ENCODE results near the gene PTPRJ. TPM values are rescaled to one million over a fixed set of nuclear protein-coding genes. Genes with fewer than 3 reads are reported as not detected.
"Not testable (repeated sequence)": the region's sequence is repeated elsewhere in the genome, so short reads cannot be mapped to it uniquely, and the experiment has no call there.

The PTPRJ gene
- total and polyA plus RNA-seq, 8 donors = 12.6 to 63.5 (median 16.6) TPM

GRCh38 chr11:48129697-48130395 lies 149.5 kb downstream of the PTPRJ start:
- intact Hi-C loops (cut with DNase I) = no loop called here
- Histone ChIP-seq H3K27me3 (no peaks in the 10 kb centered on the region), H3K4me1 (no peaks in the 10 kb centered on the region), H3K9me3 (no peaks in the 10 kb centered on the region), H3K27ac (no peak overlapping the region), H3K36me3 (peaks cover 0 to 75% of the 10 kb centered on the region in 2 donors), H3K4me3 (no peak overlapping the region)
- no peak for TF ChIP-seq CTCF (IDR thresholded peaks at IDR 0.05)
- DNase-seq = no peak
- no peak for ATAC-seq

- Histone ChIP-seq H3K4me3 (no peak overlapping the region), H3K27me3 (no peaks in the 10 kb centered on the region), H3K27ac (no peak overlapping the region), H3K4me1 (no peaks in the 10 kb centered on the region), H3K9me3 (no peaks in the 10 kb centered on the region), H3K36me3 (peaks cover 0 to 72% of the 10 kb centered on the region in 2 donors)
- intact Hi-C loops (cut with DNase I) = no loop called here
- ATAC-seq (no peak), DNase-seq (no peak)
- TF ChIP-seq CTCF (IDR thresholded peaks at IDR 0.05) = no peak
These were observed 154.0 kb downstream of the PTPRJ start for GRCh38 chr11:48134221-48134922.

GRCh38 chr11:48138222-48138621 lies 157.9 kb downstream of the PTPRJ start:
- intact Hi-C loops (cut with DNase I) = no loop called here
- peaks cover 0 to 69% of the 10 kb centered on the region in 2 donors for H3K36me3 ChIP-seq

GRCh38 chr11:48139896-48140295 lies 159.5 kb downstream of the PTPRJ start:
- H3K4me3 ChIP-seq; H3K27me3 ChIP-seq; ATAC-seq; DNase-seq; H3K9me3 ChIP-seq; intact Hi-C loops (cut with DNase I); H3K27ac ChIP-seq; H3K4me1 ChIP-seq: not testable (repeated sequence)
- H3K36me3 ChIP-seq = peaks cover 0 to 84% of the 10 kb centered on the region in 2 donors

More at GRCh38 chr11:48138222-48138621, 157.9 kb downstream of the PTPRJ start:
- no peaks in the 10 kb centered on the region for H3K9me3 ChIP-seq
- no peak overlapping the region for H3K4me3 ChIP-seq
- H3K27me3 ChIP-seq = no peaks in the 10 kb centered on the region
- no peak for TF ChIP-seq CTCF (IDR thresholded peaks at IDR 0.05)
- no peak overlapping the region for H3K27ac ChIP-seq
- ATAC-seq (no peak), DNase-seq (no peak)
- peaks cover 0 to 3% of the 10 kb centered on the region in 2 donors for H3K4me1 ChIP-seq

- no peak for TF ChIP-seq CTCF (IDR thresholded peaks at IDR 0.05)
- Histone ChIP-seq H3K27me3 (no peaks in the 10 kb centered on the region), H3K27ac (no peak overlapping the region), H3K4me1 (peaks cover 0 to 3% of the 10 kb centered on the region in 2 donors), H3K9me3 (no peaks in the 10 kb centered on the region), H3K36me3 (peaks cover 0 to 88% of the 10 kb centered on the region in 2 donors), H3K4me3 (no peak overlapping the region)
- ATAC-seq = peak; percentile 26
- intact Hi-C loops (cut with DNase I) = no loop called here
- DNase-seq = no peak
These were observed 161.2 kb downstream of the PTPRJ start for GRCh38 chr11:48141475-48142122.
